HG03039 (cell line): Measurements from ENCODE around the gene PCBP4.

Experiments used
- ATAC-seq: cut with Tn5 transposase; IDR thresholded peaks from one replicate; pipeline ENCODE4 v1.9.1; 2021; ENCODE audit warnings: mild to moderate bottlenecking, moderate library complexity; ENCODE audit not compliant: unreplicated experiment

The PCBP4 gene

DNA sequence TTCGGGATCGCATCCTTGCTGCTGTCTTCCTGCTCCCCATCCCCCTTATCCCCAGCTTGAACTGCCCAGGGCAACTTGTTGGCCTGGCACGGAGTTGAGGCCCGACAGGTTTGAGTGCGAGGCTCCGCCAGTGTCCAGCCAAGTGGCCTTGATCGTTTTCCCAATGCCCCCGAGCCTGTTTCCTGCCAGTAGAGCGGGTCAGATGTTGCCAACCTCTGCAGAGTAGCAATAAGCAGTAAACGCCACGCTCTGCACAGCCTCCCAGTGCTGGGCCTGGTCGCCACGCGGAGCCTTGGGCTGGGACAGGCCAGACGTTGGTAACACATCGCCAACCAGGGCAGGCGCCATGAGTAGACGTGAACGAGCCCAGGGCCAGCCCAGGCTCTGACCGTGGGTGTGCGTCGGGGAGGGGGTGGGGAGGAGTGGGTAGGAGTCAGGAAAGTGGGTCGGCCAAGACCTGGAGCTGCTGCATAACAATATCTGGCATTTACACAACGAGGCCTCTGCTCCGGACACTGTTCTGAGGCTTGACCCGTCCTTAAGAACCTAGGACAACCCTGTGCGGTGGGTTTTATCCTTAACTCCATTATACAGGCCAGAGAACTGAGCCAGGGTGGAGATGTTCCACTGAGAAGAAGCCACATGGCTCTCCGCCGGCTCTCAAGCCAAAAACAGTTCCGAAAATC, 7.2 kb upstream of the PCBP4 start:
- no peak for ATAC-seq

DNA sequence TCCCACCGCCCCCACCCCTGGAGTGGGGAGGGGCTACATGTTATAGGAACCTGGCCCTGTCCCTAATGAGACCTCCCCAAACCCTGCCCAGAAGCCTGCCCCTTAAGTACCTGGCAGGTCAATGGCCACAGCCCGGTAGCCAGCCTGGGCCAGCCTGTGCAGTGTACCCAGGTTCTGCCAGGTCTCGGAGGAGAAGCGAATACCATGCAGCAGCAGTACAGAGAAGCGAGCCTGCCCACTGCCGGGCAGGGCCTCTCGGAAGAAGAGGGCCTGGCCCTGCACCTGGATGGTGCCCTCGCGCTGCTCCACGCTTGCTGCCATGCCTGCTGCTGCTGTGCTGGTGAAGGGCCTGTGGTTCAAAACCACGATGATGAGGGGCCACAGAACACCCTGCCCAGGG, 4.1 kb upstream of the PCBP4 start:
- no peak for ATAC-seq

DNA sequence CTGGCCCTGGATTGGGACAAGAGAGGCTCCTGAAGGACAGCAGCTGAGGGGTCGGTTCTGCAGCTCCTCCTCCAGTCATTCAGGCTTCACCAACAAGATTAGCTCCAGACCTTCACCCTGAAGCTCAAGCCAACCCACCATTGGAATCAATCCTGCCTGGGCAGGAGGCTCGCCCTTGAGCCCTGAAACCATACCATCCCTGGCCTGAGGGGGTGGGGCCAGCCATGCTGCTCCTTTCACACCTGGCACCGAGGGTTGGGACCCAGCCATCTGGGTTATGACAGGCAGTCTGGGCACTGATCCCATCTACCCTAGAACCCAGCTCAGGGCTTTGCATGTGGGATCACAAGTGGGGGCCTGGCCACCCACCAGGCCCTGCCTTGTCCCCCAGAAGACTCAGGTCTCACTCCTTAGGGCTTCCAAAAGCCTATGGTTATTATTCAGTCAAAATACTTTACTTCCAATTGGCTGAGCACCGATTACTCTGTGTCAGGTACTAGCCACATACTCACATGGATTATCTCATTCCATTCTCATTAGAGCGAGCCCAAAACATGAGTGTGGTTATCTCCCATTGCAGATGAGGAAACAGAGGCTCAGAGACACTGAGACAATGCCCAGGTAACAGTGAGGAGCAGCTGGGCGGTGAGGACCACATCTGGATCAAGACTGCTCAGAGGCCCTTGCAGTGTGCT, 3.5 kb upstream of the PCBP4 start:
- ATAC-seq: no peak

- ATAC-seq: no peak
These were observed 2.6 kb upstream of the PCBP4 start for GRCh38 chr3:51969841-51970240.

DNA sequence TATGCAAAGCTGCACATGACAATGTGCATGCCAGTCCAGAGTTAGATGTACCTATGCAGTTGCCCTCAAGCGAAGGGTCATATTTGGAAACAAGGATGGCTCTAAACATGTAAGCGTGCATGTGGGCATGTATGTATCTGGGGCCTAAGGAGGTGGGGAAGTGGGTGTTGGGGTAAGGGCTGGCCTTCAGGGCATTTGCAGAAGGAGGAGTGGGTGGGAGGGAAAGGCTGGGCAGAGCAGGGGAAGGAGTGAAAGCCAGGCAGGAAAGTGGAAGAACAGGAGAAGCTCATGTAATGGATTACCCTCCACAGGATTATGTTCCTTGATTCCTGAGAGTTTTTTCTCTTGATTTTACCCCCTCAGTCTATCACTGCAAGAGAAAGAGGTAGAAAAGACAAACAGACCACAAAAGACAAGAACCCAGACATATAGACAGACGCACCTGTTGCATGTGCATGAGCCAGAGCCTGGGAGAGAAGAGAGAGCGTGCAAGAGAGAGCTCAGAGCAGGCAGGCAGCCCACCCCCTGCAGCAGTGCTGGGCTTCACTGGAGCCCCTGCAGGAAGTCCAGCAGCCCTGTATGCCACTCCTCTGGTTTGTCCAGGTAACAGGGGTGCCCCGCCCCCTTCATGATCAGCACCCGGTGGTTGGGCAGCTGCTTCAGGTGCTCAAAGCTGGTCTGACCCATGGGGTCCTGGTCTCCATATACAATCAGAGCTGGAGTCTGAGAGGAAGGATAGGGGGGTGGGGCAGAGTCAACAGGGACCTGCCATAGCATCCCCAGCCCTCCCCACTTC, 1.8 kb upstream of the PCBP4 start:
- no peak for ATAC-seq

DNA sequence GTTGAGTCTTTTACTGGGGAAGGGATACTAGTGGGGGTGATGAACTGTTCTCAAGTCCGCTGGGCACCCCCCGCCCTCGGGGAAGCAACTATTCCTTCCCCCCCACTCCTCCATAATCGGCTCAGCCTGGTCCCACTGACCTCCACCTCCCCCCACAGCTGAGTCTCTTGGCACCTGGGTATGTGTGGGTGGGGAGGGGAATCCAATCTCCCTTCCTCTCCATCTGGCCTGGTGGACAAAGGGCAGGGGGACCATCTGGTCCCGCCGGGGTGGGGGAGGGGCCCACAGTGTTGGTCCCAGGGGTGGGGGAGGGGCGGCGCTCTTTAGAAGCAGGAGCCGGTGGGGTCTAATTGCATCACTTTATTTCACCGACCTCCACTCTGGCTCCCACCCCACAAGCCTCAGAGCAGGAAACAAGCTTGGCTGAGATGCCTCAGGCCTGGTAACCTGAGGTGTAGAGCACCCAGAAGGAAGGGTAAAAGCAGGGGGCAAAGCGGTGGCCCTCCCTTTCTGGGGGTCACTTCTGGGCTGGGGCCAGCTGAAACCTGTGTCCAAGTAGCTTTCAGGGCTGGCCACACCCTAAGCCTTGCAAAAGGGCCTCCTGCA, 1.0 kb upstream of the PCBP4 start:
- no peak for ATAC-seq

DNA sequence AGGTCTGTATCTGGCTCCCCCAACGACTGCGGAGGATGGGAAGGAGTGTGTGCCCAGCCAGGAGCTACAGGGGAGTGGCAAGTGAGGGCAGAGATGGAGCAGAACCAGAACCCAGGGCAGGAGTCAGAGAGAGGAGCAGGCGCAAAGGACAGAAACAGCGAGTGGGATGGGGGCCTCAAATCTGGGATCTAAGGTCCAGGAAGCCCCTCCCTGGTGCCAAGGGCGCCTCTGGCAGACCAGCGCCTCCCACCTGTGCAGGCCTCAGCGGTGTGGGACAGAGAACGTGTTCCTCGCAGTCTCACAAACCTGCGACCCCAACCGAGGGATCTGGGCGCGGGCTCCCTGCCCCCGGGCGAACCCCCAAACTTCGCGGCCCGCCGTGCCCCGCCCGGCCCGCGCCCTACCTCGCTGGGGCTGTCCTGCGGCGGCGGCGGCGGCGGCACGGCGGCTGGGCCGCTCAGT, 301 bp downstream of the PCBP4 start:
- ATAC-seq: no peak

DNA sequence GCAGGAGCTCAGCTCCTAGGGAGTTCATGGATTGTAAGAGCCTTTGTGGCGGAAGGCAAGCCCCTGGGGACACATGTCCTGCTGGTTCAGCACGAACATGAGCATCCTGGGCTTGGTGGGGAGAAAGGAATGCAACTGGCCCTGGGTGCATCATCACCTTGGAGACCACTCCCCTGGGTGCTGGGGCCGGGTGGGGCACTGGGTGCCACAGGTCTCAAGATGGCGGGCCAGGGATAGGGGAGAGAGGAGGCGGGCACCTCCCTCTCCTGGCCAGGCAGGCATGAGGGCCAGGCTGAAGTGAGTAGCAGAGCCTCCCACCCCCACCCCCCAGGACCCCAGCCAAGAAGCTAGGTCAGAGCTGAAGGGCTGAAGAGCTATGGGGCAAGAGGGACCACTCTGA, 768 bp downstream of the PCBP4 start:
- no peak for ATAC-seq

GRCh38 chr3:51966016-51966415, 1.2 kb downstream of the PCBP4 start:
- no peak for ATAC-seq

DNA sequence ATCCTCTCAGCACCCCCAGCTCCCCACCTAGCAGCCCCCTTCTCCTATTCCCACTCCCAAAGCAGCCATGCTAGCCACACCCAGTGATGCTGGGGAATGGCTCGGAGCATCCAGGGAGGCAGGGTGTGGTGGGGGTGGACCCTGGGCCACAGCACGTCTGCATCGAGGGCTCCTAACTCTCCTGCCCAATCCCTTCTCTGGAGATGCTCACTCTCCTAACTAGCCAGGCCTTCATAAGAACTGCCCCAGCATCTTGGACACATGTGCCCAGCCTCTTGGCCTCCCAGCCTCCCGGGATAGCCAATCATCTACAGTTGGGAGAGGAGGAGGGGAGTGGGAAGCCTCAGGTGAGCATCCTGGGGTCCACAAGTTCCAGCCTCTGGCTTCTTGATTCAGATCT, 2.7 kb downstream of the PCBP4 start:
- ATAC-seq: no peak

DNA sequence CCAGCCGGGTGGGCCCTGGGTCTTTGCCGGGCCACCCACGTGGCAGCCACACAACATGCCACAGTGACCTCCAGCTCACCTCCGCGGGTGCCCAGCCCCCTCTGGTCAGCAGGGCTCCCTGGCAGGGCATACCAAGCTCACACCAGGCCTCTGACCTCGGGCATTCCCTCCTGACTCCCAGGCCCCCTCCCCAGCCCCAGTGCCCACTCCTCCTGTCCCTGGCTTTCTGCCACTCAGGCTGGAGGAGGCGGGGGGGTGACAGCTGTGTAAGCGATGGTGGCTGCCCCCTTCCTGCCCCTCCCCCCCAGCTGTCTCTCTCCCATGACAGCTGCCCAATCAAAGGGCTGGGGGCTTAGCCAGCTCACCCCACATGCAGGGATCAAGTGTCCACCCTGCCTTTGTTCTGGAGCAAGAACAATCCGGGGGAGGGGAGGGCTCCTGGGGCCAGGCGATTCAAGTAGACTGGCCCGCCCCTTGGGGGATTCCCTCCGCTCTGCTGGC, 3.3 kb downstream of the PCBP4 start:
- ATAC-seq: no peak

- ATAC-seq: no peak
These were observed 4.3 kb downstream of the PCBP4 start for GRCh38 chr3:51962854-51963530.

- no peak for ATAC-seq
These were observed 5.4 kb downstream of the PCBP4 start for GRCh38 chr3:51961602-51962569.

- ATAC-seq: no peak
These were observed 6.2 kb downstream of the PCBP4 start for GRCh38 chr3:51961011-51961410.

- ATAC-seq: no peak
These were observed 6.9 kb downstream of the PCBP4 start for GRCh38 chr3:51960386-51960785.

- no peak for ATAC-seq
These were observed 7.6 kb downstream of the PCBP4 start for GRCh38 chr3:51959651-51960050.

DNA sequence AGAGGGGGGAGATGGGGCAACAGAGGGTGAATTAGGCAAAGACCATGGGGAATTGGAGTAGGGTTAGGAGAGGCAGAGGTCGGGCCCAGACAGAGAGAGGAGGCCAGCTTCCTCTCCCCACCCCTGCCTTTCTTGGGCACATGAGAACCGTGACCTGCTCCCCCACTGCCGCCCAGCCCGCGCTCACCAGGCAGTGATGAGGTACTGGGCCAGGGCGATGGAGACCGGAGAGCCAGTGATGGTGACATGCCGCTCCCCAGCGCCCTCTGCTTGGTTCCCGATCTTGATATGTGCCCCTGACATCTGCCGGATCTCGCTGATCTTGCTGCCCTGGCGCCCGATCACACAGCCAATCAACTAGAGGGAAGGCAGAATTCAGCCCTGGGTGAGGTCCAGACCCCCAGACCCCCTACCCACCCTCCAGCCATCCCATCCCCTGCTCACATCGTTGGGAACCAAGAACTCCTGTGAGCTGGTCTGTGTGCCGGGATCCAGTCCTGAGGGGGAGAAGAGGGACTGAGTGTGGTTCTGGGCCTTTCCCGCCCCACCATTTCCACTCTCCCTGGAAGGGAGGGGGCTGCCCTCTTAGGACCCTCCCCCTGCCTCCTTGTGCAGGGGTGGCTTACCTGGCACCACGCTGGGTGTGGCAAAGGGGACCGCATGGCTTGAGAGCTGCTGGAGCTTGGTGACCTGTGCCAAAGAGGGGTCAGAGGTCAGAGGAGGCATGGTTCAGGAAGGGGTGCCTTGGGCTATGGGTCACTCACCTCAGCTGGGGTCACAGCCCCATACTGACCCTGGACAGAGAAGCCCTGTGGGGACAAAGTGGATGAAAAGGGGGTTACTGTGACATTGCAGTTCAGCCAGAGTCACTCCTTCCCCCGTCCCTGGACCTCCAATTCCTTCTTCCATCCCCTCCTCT, 8.4 kb downstream of the PCBP4 start:
- no peak for ATAC-seq

DNA sequence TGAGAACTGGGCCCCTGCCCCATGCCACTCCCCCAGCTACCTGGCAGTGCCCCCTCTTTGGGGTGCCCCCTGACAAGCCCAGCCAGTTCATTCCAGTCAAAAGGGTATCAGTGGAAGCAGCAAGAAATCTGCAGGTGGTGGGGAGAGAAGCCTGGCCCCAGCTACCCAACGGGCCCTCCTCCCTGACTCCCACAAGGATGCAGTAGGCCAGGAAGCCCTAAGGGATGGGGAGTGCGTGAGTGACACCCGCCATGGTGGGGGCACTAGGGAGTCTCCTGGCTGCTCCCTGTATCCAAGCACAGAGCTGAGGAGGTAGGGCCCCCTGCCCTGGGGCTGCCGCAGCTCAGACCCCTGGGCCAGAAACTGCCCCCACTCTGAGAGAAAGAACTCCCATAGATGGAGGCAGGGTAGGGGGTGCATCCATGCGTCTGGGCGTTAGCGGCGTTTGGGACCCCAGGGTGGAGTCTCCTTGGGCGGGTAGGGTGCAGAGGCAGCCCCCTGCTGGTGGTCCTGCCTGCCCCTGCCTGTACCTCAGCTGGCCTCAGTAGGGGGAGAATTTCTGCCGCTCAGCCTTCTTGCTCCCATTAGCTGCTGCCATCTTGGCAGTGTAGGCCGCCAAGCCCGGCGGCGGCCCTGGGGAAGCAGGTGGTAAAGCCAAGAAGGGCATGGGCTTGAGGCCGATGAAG, 9.6 kb downstream of the PCBP4 start:
- ATAC-seq: no peak
